ENCODE measurements around the gene MAVS. TPM values are rescaled to one million over a fixed set of nuclear protein-coding genes. Genes with fewer than 3 reads are reported as not detected.

MAVS gene
- 10.6 and 12.0 TPM in 2 replicates for total RNA-seq

GRCh38 chr20:3846740-3847428 is at the start of gene MAVS:
MAVS (plus strand) TSS chr20:3846834; CDS start chr20:3854625, 7,791 bp downstream.

GRCh38 chr20:3820048-3820900 is 26.4 kb upstream of the MAVS start, which contains the start of gene AP5S1:
AP5S1 (plus strand) TSS chr20:3820547; CDS start chr20:3822118, 1,571 bp downstream.

DNA sequence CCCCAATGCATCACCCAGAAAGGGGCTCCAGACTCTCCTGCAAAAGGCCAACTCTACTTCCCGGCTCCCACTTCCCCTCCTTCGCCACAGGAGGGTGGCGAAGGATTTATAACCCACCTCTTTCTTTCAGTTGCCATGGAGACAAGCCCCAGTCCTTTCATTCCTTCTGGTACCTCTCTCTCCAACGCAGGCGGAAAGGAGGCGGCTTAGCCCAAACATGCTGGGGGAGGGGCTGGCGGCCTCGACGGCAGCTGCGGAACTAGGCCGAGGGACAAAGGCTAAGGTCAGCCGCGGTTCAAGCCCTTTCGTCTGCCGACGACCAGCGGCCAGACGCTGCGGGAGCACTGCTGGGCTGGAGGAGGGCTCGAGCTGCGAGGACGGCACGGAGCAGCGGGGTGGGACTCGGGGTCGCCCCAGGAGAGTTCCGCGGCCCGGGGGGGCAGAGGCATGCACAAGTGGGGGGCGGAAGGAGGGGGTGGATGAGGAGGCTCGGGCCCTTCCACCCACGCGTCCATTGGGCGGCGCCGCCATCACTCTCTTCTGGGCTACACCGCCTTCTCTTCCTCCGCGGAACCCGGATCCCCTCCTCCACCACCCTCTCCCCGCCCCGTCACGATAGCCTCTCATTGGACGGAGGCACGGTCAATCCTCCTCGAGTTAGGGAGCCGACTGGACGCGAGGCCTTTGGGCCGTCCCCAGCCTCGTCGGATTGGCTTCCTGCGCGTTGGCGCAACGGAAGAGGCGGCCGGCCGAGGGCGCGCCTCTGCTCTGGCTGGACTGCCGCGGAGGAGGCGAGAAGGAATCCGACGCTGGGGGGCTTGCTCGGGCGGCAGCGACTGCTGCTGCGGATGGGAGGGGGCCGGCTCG is 42.2 kb downstream of the MAVS start, which contains the start of gene PANK2:
Gene PANK2, plus strand, starts transcription at position 766 of the 867 bp plus-strand sequence.

Other genes starting within 250 kb of the MAVS start
- not detected in 2 replicates for gene GFRA4, start 183.4 kb upstream of the MAVS start, total RNA-seq
- gene ADAM33, start 164.8 kb upstream of the MAVS start, total RNA-seq: 47.8 and 68.8 TPM in 2 replicates
- not detected in 2 replicates for gene SIGLEC1, start 134.2 kb upstream of the MAVS start, total RNA-seq
- gene HSPA12B, start 114.1 kb upstream of the MAVS start, total RNA-seq: 1.9 and 4.5 TPM in 2 replicates
- gene ADISSP, start 79.1 kb upstream of the MAVS start, total RNA-seq: 22.2 and 28.8 TPM in 2 replicates
- gene SPEF1, start 65.4 kb upstream of the MAVS start, total RNA-seq: 0.16 and 0.26 TPM in 2 replicates
- 91.4 and 119 TPM in 2 replicates for gene CENPB, start 60.1 kb upstream of the MAVS start, total RNA-seq
- gene CDC25B, start 50.5 kb upstream of the MAVS start, total RNA-seq: 52.3 and 54.4 TPM in 2 replicates
- 13.6 and 20.9 TPM in 2 replicates for gene AP5S1, start 26.3 kb upstream of the MAVS start, total RNA-seq
- 42.4 and 46.7 TPM in 2 replicates for gene PANK2, start 42.6 kb downstream of the MAVS start, total RNA-seq
- 6.8 and 9.1 TPM in 2 replicates for gene RNF24, start 168.7 kb downstream of the MAVS start, total RNA-seq